Stimulated activated memory B cell treated with anti-CD40 and anti-IgM and Interleukin-4, amounts not matched to agents 10 μg/mL and 1 μg/mL and 100 μg/mL, for 72 hours (primary cell): ENCODE measurements around the gene LYPD3.

ENCODE experiments used
- ATAC-seq: fragments of 150-1000 bp; cut with Tn5 transposase; 2 replicates; pipeline ENCODE4 v1.10.0; 2021
- H3K27ac Mint-ChIP-seq: one replicate; pipeline ENCODE4 v1.8.0; 2022; ENCODE audit warnings: mild to moderate bottlenecking, mixed read lengths
- H3K27me3 Mint-ChIP-seq: one replicate; pipeline ENCODE4 v1.8.0; 2022; ENCODE audit warnings: mixed read lengths
- H3K36me3 Mint-ChIP-seq: one replicate; pipeline ENCODE4 v1.8.0; 2022; ENCODE audit warnings: mixed read lengths
- H3K4me1 Mint-ChIP-seq: one replicate; pipeline ENCODE4 v1.8.0; 2022; ENCODE audit warnings: mixed read lengths
- H3K4me3 Mint-ChIP-seq: one replicate; pipeline ENCODE4 v1.8.0; 2022; ENCODE audit warnings: mild to moderate bottlenecking, moderate library complexity, mixed read lengths
- H3K9me3 Mint-ChIP-seq: one replicate; pipeline ENCODE4 v1.8.0; 2022; ENCODE audit warnings: mixed read lengths

LYPD3 gene

GRCh38 chr19:43496960-43497359 lies 31.6 kb upstream of the LYPD3 start:
- no peak overlapping the region for H3K4me3 Mint-ChIP-seq

GRCh38 chr19:43495082-43495481 lies 29.7 kb upstream of the LYPD3 start:
- ATAC-seq, result no peak
- Mint-ChIP-seq H3K4me1 (peaks cover 2% of the 10 kb centered on the region), H3K27ac (no peak overlapping the region), H3K27me3 (no peaks in the 10 kb centered on the region), H3K9me3 (no peaks in the 10 kb centered on the region), H3K36me3 (peaks cover 41% of the 10 kb centered on the region), H3K4me3 (no peak overlapping the region)

More at GRCh38 chr19:43496960-43497359, 31.6 kb upstream of the LYPD3 start:
- no peak for ATAC-seq
- no peaks in the 10 kb centered on the region for H3K9me3 Mint-ChIP-seq
- H3K4me1 Mint-ChIP-seq, result no peaks in the 10 kb centered on the region
- H3K27me3 Mint-ChIP-seq, result no peaks in the 10 kb centered on the region
- peaks cover 41% of the 10 kb centered on the region for H3K36me3 Mint-ChIP-seq
- H3K27ac Mint-ChIP-seq, result no peak overlapping the region

- no peak for ATAC-seq
- Mint-ChIP-seq H3K27ac (no peak overlapping the region), H3K4me3 (no peak overlapping the region), H3K36me3 (peaks cover 9% of the 10 kb centered on the region), H3K4me1 (peaks cover 37% of the 10 kb centered on the region), H3K27me3 (no peaks in the 10 kb centered on the region), H3K9me3 (no peaks in the 10 kb centered on the region)
These were observed 25.4 kb upstream of the LYPD3 start for GRCh38 chr19:43490759-43491158.

GRCh38 chr19:43489979-43490599 lies 24.7 kb upstream of the LYPD3 start:
- H3K27ac Mint-ChIP-seq, result no peak overlapping the region
- H3K4me1 Mint-ChIP-seq, result peaks cover 37% of the 10 kb centered on the region
- no peak for ATAC-seq
- H3K4me3 Mint-ChIP-seq, result no peak overlapping the region
- H3K9me3 Mint-ChIP-seq, result no peaks in the 10 kb centered on the region
- H3K27me3 Mint-ChIP-seq, result no peaks in the 10 kb centered on the region
- H3K36me3 Mint-ChIP-seq, result peaks cover 5% of the 10 kb centered on the region

- no peak overlapping the region for H3K4me3 Mint-ChIP-seq
- H3K36me3 Mint-ChIP-seq, result peaks cover under 1% of the 10 kb centered on the region
- H3K9me3 Mint-ChIP-seq, result no peaks in the 10 kb centered on the region
- ATAC-seq, result peak; percentile 68
- no peaks in the 10 kb centered on the region for H3K27me3 Mint-ChIP-seq
- H3K27ac Mint-ChIP-seq, result no peak overlapping the region
- peaks cover 37% of the 10 kb centered on the region for H3K4me1 Mint-ChIP-seq
These were observed 23.9 kb upstream of the LYPD3 start for GRCh38 chr19:43489310-43489709.

GRCh38 chr19:43488179-43488578 lies 22.8 kb upstream of the LYPD3 start:
- Mint-ChIP-seq H3K9me3 (no peaks in the 10 kb centered on the region), H3K27ac (no peak overlapping the region), H3K36me3 (no peaks in the 10 kb centered on the region), H3K4me1 (peaks cover 37% of the 10 kb centered on the region), H3K27me3 (no peaks in the 10 kb centered on the region), H3K4me3 (no peak overlapping the region)
- ATAC-seq, result no peak

- H3K27ac Mint-ChIP-seq, result no peak overlapping the region
- peaks cover 37% of the 10 kb centered on the region for H3K4me1 Mint-ChIP-seq
- no peaks in the 10 kb centered on the region for H3K9me3 Mint-ChIP-seq
- no peaks in the 10 kb centered on the region for H3K27me3 Mint-ChIP-seq
- no peak overlapping the region for H3K4me3 Mint-ChIP-seq
- H3K36me3 Mint-ChIP-seq, result no peaks in the 10 kb centered on the region
- ATAC-seq, result no peak
These were observed 21.0 kb upstream of the LYPD3 start for GRCh38 chr19:43486412-43486811.

- Mint-ChIP-seq H3K9me3 (no peaks in the 10 kb centered on the region), H3K4me1 (peaks cover 37% of the 10 kb centered on the region), H3K27me3 (no peaks in the 10 kb centered on the region), H3K27ac (no peak overlapping the region), H3K36me3 (no peaks in the 10 kb centered on the region), H3K4me3 (no peak overlapping the region)
- ATAC-seq, result no peak
These were observed 20.5 kb upstream of the LYPD3 start for GRCh38 chr19:43485951-43486350.

- Mint-ChIP-seq H3K27ac (no peak overlapping the region), H3K36me3 (peaks cover 1% of the 10 kb centered on the region), H3K27me3 (no peaks in the 10 kb centered on the region), H3K9me3 (no peaks in the 10 kb centered on the region), H3K4me1 (peaks cover 18% of the 10 kb centered on the region), H3K4me3 (no peak overlapping the region)
- ATAC-seq, result no peak
These were observed 17.9 kb upstream of the LYPD3 start for GRCh38 chr19:43483281-43483680.

GRCh38 chr19:43482193-43482592 lies 16.8 kb upstream of the LYPD3 start:
- H3K9me3 Mint-ChIP-seq, result no peaks in the 10 kb centered on the region
- no peaks in the 10 kb centered on the region for H3K27me3 Mint-ChIP-seq
- no peak overlapping the region for H3K4me3 Mint-ChIP-seq
- peaks cover 7% of the 10 kb centered on the region for H3K4me1 Mint-ChIP-seq
- no peak for ATAC-seq
- H3K36me3 Mint-ChIP-seq, result peaks cover 8% of the 10 kb centered on the region
- no peak overlapping the region for H3K27ac Mint-ChIP-seq

GRCh38 chr19:43481701-43482100 lies 16.3 kb upstream of the LYPD3 start:
- no peak overlapping the region for H3K27ac Mint-ChIP-seq
- H3K4me3 Mint-ChIP-seq, result no peak overlapping the region
- no peaks in the 10 kb centered on the region for H3K9me3 Mint-ChIP-seq
- no peaks in the 10 kb centered on the region for H3K27me3 Mint-ChIP-seq
- no peak for ATAC-seq
- peaks cover 2% of the 10 kb centered on the region for H3K4me1 Mint-ChIP-seq
- peaks cover 8% of the 10 kb centered on the region for H3K36me3 Mint-ChIP-seq

- H3K4me1 Mint-ChIP-seq, result peaks cover under 1% of the 10 kb centered on the region
- peaks cover 8% of the 10 kb centered on the region for H3K36me3 Mint-ChIP-seq
- no peak overlapping the region for H3K4me3 Mint-ChIP-seq
- H3K27ac Mint-ChIP-seq, result no peak overlapping the region
- H3K9me3 Mint-ChIP-seq, result no peaks in the 10 kb centered on the region
- no peaks in the 10 kb centered on the region for H3K27me3 Mint-ChIP-seq
- ATAC-seq, result no peak
These were observed 15.2 kb upstream of the LYPD3 start for GRCh38 chr19:43480574-43480973.

GRCh38 chr19:43479961-43480561 lies 14.7 kb upstream of the LYPD3 start:
- H3K4me3 Mint-ChIP-seq, result no peak overlapping the region
- no peaks in the 10 kb centered on the region for H3K27me3 Mint-ChIP-seq
- peaks cover 8% of the 10 kb centered on the region for H3K36me3 Mint-ChIP-seq
- H3K9me3 Mint-ChIP-seq, result no peaks in the 10 kb centered on the region
- no peak overlapping the region for H3K27ac Mint-ChIP-seq
- ATAC-seq, result no peak
- peaks cover 6% of the 10 kb centered on the region for H3K4me1 Mint-ChIP-seq

GRCh38 chr19:43479226-43479625 lies 13.8 kb upstream of the LYPD3 start:
- Mint-ChIP-seq H3K4me1 (peaks cover 7% of the 10 kb centered on the region), H3K27ac (no peak overlapping the region), H3K9me3 (no peaks in the 10 kb centered on the region), H3K4me3 (no peak overlapping the region), H3K36me3 (peaks cover 8% of the 10 kb centered on the region), H3K27me3 (no peaks in the 10 kb centered on the region)
- no peak for ATAC-seq

GRCh38 chr19:43478323-43478722 lies 12.9 kb upstream of the LYPD3 start:
- no peak for ATAC-seq
- no peaks in the 10 kb centered on the region for H3K27me3 Mint-ChIP-seq
- H3K4me1 Mint-ChIP-seq, result peaks cover 7% of the 10 kb centered on the region
- no peaks in the 10 kb centered on the region for H3K9me3 Mint-ChIP-seq
- no peak overlapping the region for H3K27ac Mint-ChIP-seq
- H3K4me3 Mint-ChIP-seq, result no peak overlapping the region
- peaks cover 8% of the 10 kb centered on the region for H3K36me3 Mint-ChIP-seq

- no peaks in the 10 kb centered on the region for H3K27me3 Mint-ChIP-seq
- no peaks in the 10 kb centered on the region for H3K9me3 Mint-ChIP-seq
- no peak for ATAC-seq
- H3K27ac Mint-ChIP-seq, result no peak overlapping the region
- H3K4me3 Mint-ChIP-seq, result no peak overlapping the region
- peaks cover 8% of the 10 kb centered on the region for H3K36me3 Mint-ChIP-seq
- H3K4me1 Mint-ChIP-seq, result peaks cover 7% of the 10 kb centered on the region
These were observed 11.2 kb upstream of the LYPD3 start for GRCh38 chr19:43476606-43477005.
